CD14-positive monocyte (primary cell): ENCODE data around the gene ECSCR. TPM values are rescaled to one million over a fixed set of nuclear protein-coding genes. Genes with fewer than 3 reads are reported as not detected.
A peak's percentile ranks its signal among the peaks of the same experiment; 100 is the strongest.

Source experiments
- DNase-seq, 3 donors: peaks; one replicate each; pipeline ENCODE4 v3.0.0-alpha.2; 2011 to 2022
- H2AFZ ChIP-seq: 2 replicates; pipeline ENCODE4 v1.6.0; 2012; ENCODE audit warnings: mild to moderate bottlenecking, low read depth, low read length, inconsistent platforms; ENCODE audit not compliant: insufficient read depth, poor library complexity, severe bottlenecking
- H3K27ac ChIP-seq, 2 donors: 1 replicate in 1 of 2; 2 replicates in 1 of 2; pipeline ENCODE4 v1.5.1; 2012 to 2013; ENCODE audit warnings: low read length in 2 of 2, control low read depth in 1 of 2, inconsistent platforms in 1 of 2, low read depth in 1 of 2, mild to moderate bottlenecking in 1 of 2
- H3K27me3 ChIP-seq, 2 donors: one replicate each; pipeline versions ENCODE4 v1.6.0 to v1.6.1; 2011 to 2013; ENCODE audit warnings: low read length in 2 of 2; ENCODE audit not compliant: control insufficient read depth in 2 of 2, insufficient read depth in 2 of 2
- H3K36me3 ChIP-seq, 2 donors: replicated peaks in 1 of 2; 1 replicate in 1 of 2; 2 replicates in 1 of 2; pipeline versions ENCODE4 v1.5.1 to v1.6.1; 2012 to 2013; ENCODE audit warnings: low read length in 2 of 2, control low read depth in 1 of 2, inconsistent platforms in 1 of 2, mild to moderate bottlenecking in 1 of 2; ENCODE audit not compliant: insufficient read depth in 2 of 2, control insufficient read depth in 1 of 2
- H3K4me1 ChIP-seq, 2 donors: 1 replicate in 1 of 2; 2 replicates in 1 of 2; pipeline versions ENCODE4 v1.5.1 to v1.6.1; 2012 to 2013; ENCODE audit warnings: low read length in 2 of 2, control low read depth in 1 of 2, inconsistent platforms in 1 of 2, mild to moderate bottlenecking in 1 of 2, moderate library complexity in 1 of 2; ENCODE audit not compliant: insufficient read depth in 2 of 2, control insufficient read depth in 1 of 2
- H3K4me2 ChIP-seq: replicated peaks from 2 replicates; pipeline ENCODE3; 2012; ENCODE audit warnings: low read length, moderate library complexity, mild to moderate bottlenecking; ENCODE audit not compliant: poor library complexity, severe bottlenecking; ENCODE audit errors: extremely low read depth
- H3K4me3 ChIP-seq, 3 experiments: fragments of 200-600 bp in 1 of 3; sonication (generic) in 1 of 3; replicated peaks in 1 of 3; 1 replicate in 2 of 3; 2 replicates in 1 of 3; pipeline ENCODE4 v1.5.1; 2011 to 2013; ENCODE audit warnings: low read length in 3 of 3, mild to moderate bottlenecking in 3 of 3, control low read depth in 2 of 3, low read depth in 2 of 3, inconsistent platforms in 1 of 3, moderate library complexity in 1 of 3
- H3K79me2 ChIP-seq: 2 replicates; pipeline ENCODE4 v1.6.0; 2012; ENCODE audit warnings: mild to moderate bottlenecking, control low read depth, inconsistent platforms, low read length, moderate library complexity; ENCODE audit not compliant: insufficient read depth
- H3K9ac ChIP-seq: 2 replicates; pipeline ENCODE4 v1.6.0; 2017; ENCODE audit warnings: low read length, mild to moderate bottlenecking; ENCODE audit not compliant: insufficient read depth, poor library complexity, severe bottlenecking
- H3K9me3 ChIP-seq, 2 donors: replicated peaks in 1 of 2; 1 replicate in 1 of 2; 2 replicates in 1 of 2; pipeline versions ENCODE4 v1.5.1 to v1.6.1; 2012 to 2013; ENCODE audit warnings: low read length in 2 of 2, control low read depth in 1 of 2; ENCODE audit not compliant: control insufficient read depth in 1 of 2, insufficient read depth in 1 of 2
- H4K20me1 ChIP-seq: 2 replicates; pipeline ENCODE4 v1.6.0; 2012; ENCODE audit warnings: mild to moderate bottlenecking, low read length, control low read depth, moderate library complexity; ENCODE audit not compliant: insufficient read depth
- H3K27ac Mint-ChIP-seq, 7 donors: one replicate each; pipeline ENCODE4 v1.8.0; 2020; ENCODE audit warnings: mild to moderate bottlenecking in 7 of 7, mixed read lengths in 7 of 7, moderate library complexity in 6 of 7, inconsistent platforms in 2 of 7
- H3K27me3 Mint-ChIP-seq, 3 donors: one replicate each; pipeline ENCODE4 v1.8.0; 2021 to 2022; ENCODE audit warnings: low read depth in 3 of 3, mild to moderate bottlenecking in 3 of 3, mixed read lengths in 3 of 3, moderate library complexity in 3 of 3, inconsistent platforms in 1 of 3
- H3K36me3 Mint-ChIP-seq, 2 donors: one replicate each; pipeline ENCODE4 v1.8.0; 2020; ENCODE audit warnings: mixed read lengths in 2 of 2, inconsistent platforms in 1 of 2, mild to moderate bottlenecking in 1 of 2
- H3K4me1 Mint-ChIP-seq: one replicate; pipeline ENCODE4 v1.8.0; 2020; ENCODE audit warnings: mild to moderate bottlenecking, mixed read lengths
- H3K4me3 Mint-ChIP-seq, 2 donors: one replicate each; pipeline ENCODE4 v1.8.0; 2020; ENCODE audit warnings: mild to moderate bottlenecking in 2 of 2, mixed read lengths in 2 of 2, moderate library complexity in 1 of 2
- H3K9me3 Mint-ChIP-seq, 7 donors: one replicate each; pipeline ENCODE4 v1.8.0; 2020 to 2022; ENCODE audit warnings: mixed read lengths in 7 of 7, mild to moderate bottlenecking in 6 of 7, moderate library complexity in 6 of 7, inconsistent platforms in 2 of 7
- CTCF ChIP-seq: fragments of 200-600 bp; IDR thresholded peaks from one replicate; pipeline ENCODE4 v1.8.0; 2022; ENCODE audit warnings: antibody characterized with exemption, mild to moderate bottlenecking
- WGBS: methylation state at CpG from one replicate; pipeline ENCODE4 v1.1.5; 2013; ENCODE audit warnings: missing lambda C conversion rate; ENCODE audit not compliant: insufficient coverage; 5-methylcytosine and 5-hydroxymethylcytosine counted together
- intact Hi-C, 2 donors: fragments of 100-400 bp; cut with micrococcal nuclease; formaldehyde crosslinking; loops; one replicate each; pipeline versions ENCODE4 v1.15.0 to v1.15.1; 2023
- polyA plus RNA-seq, 3 donors: library from polyadenylated mRNA; depleted of rRNA in 1 of 3; unstranded in 2 of 3; stranded (reverse) in 1 of 3; fragments of 300-500 nt in 2 of 3; fragments of >200 nt in 1 of 3; fragmentation: Illumina TruSeq in 2 of 3; gene quantifications; 1 replicate in 2 of 3; 2 replicates in 1 of 3; pipeline ENCODE4 v1.2.3, GENCODE V29; 2012 to 2021

The ECSCR gene
- polyA plus RNA-seq, 3 donors = not detected

- Histone ChIP-seq H3K27me3 (no peaks in the 10 kb centered on the region), H3K4me2 (no peak overlapping the region), H4K20me1 (no peaks in the 10 kb centered on the region), H3K27ac (no peak overlapping the region), H3K36me3 (no peaks in the 10 kb centered on the region), H3K79me2 (no peaks in the 10 kb centered on the region), H2AFZ (no peak overlapping the region), H3K4me1 (peaks cover 24 to 38% of the 10 kb centered on the region in 2 donors), H3K9ac (no peak overlapping the region), H3K9me3 (no peaks in the 10 kb centered on the region), H3K4me3 (no peak overlapping the region)
- DNase-seq = no peak
- peaks cover 35% of the 10 kb centered on the region for H3K4me1 Mint-ChIP-seq
- TF ChIP-seq CTCF = no peak
- intact Hi-C loops = no loop called here
- H3K9me3 Mint-ChIP-seq = no peaks in the 10 kb centered on the region
- 90% methylated on average over 1 of the region's 3 CpGs for WGBS
- no peak overlapping the region for H3K27ac Mint-ChIP-seq
- no peaks in the 10 kb centered on the region for H3K36me3 Mint-ChIP-seq
- H3K4me3 Mint-ChIP-seq = no peak overlapping the region
- no peaks in the 10 kb centered on the region for H3K27me3 Mint-ChIP-seq
These were observed 31.7 kb upstream of the ECSCR start for GRCh38 chr5:139494256-139494655.

- intact Hi-C loops = no loop called here
- no peak overlapping the region for H3K9ac ChIP-seq
These were observed 30.2 kb upstream of the ECSCR start for GRCh38 chr5:139492700-139493192.

More at GRCh38 chr5:139492700-139493192, 30.2 kb upstream of the ECSCR start:
- Mint-ChIP-seq H3K27me3 (no peaks in the 10 kb centered on the region), H3K4me3 (peak overlapping the region; percentile 47 to 60), H3K9me3 (no peaks in the 10 kb centered on the region), H3K4me1 (peaks cover 49% of the 10 kb centered on the region), H3K27ac (peak overlapping the region in 3 of 7 donors; percentile 19 to 52 (median 38)), H3K36me3 (no peaks in the 10 kb centered on the region)
- Histone ChIP-seq H4K20me1 (no peaks in the 10 kb centered on the region), H3K27me3 (no peaks in the 10 kb centered on the region), H3K36me3 (no peaks in the 10 kb centered on the region), H3K4me3 (no peak overlapping the region), H3K4me2 (peak overlapping the region; percentile 21), H3K79me2 (no peaks in the 10 kb centered on the region), H3K9me3 (no peaks in the 10 kb centered on the region), H3K4me1 (peaks cover 40 to 53% of the 10 kb centered on the region in 2 donors), H3K27ac (no peak overlapping the region), H2AFZ (peak overlapping the region; percentile 52)
- 2% methylated on average over 4 of the region's 6 CpGs for WGBS
- no peak for DNase-seq
- no peak for TF ChIP-seq CTCF
